Prostate gland (tissue), 2 donors: ENCODE measurements around the gene TM7SF3. TPM values are rescaled to one million over a fixed set of nuclear protein-coding genes. Genes with fewer than 3 reads are reported as not detected.

ENCODE experiments used
- DNase-seq: peaks from one replicate; pipeline ENCODE4 v3.0.0-alpha.2; 2019; ENCODE audit warnings: low spot score
- H3K27ac ChIP-seq, 2 donors: fragments of 200-600 bp; sonication (generic); 2 replicates each; pipeline ENCODE4 v1.5.1; 2017 to 2019
- H3K27me3 ChIP-seq: fragments of 200-600 bp; sonication (generic); replicated peaks from 2 replicates; pipeline ENCODE4 v1.5.1; 2019; ENCODE audit not compliant: insufficient read depth
- H3K36me3 ChIP-seq, 2 donors: fragments of 200-600 bp; sonication (generic); 1 replicate in 1 of 2; 2 replicates in 1 of 2; pipeline versions ENCODE4 v1.5.1 to v1.8.1; 2017 to 2019
- H3K4me1 ChIP-seq: fragments of 200-600 bp; sonication (generic); replicated peaks from 2 replicates; pipeline ENCODE4 v1.5.1; 2019
- H3K4me3 ChIP-seq, 2 donors: fragments of 200-600 bp; sonication (generic); 2 replicates each; pipeline ENCODE4 v1.5.1; 2017 to 2019
- H3K9me3 ChIP-seq: fragments of 200-600 bp; sonication (generic); 2 replicates; pipeline ENCODE4 v1.5.1; 2017
- CTCF ChIP-seq, 4 experiments: fragments of 200-600 bp in 2 of 4; fragments of 450-650 bp in 2 of 4; sonication (generic) in 2 of 4; IDR thresholded peaks; 1 replicate in 3 of 4; 2 replicates in 1 of 4; pipeline ENCODE4 v1.5.1; 2016 to 2019; ENCODE audit warnings: antibody characterized with exemption in 4 of 4, mild to moderate bottlenecking in 2 of 4, moderate library complexity in 2 of 4
- POLR2A ChIP-seq: fragments of 450-650 bp; IDR thresholded peaks from one replicate; pipeline ENCODE4 v1.6.1; 2016; ENCODE audit warnings: antibody characterized with exemption, mild to moderate bottlenecking
- POLR2AphosphoS5 ChIP-seq: sonication (generic); formaldehyde crosslinking; IDR thresholded peaks from one replicate; pipeline ENCODE4 v1.6.1; 2017; ENCODE audit warnings: antibody characterized with exemption
- WGBS: methylation state at CpG from one replicate; pipeline ENCODE4 v1.1.5; 2018; 5-methylcytosine and 5-hydroxymethylcytosine counted together
- intact Hi-C: fragments of 100-400 bp; cut with DNase I; formaldehyde crosslinking; loops from one replicate; pipeline ENCODE4 v1.14.2; 2022
- total RNA-seq, 2 donors: library from RNA; depleted of rRNA; stranded (reverse); fragments of >200 nt; gene quantifications; one replicate each; pipeline ENCODE4 v1.1.0, GENCODE V29; 2016

The TM7SF3 gene
- total RNA-seq, 2 donors from 2014 or later = 94.5 to 132 TPM

DNA sequence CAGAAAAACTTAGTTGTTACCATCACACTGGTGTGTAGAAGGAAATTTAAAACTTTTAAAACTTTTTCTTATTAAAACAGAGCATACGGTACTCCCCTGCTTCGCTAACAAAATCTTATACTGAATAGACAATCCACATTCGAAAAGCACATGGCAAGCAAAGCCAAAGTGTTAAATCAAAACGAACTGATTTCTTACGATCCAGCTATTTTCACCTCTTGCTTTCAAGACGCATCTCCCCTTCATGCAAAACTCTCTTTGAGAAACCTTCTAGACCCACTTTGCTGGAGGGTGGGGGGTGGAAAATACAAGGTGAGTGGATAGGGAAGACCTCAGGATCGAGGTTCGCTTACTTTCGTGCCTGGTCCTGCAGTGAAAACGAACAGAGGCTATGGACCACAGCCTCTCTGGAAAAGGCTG lies 76.7 kb downstream of the TM7SF3 start:
- Histone ChIP-seq H3K36me3 (no peaks in the 10 kb centered on the region), H3K9me3 (no peaks in the 10 kb centered on the region), H3K27ac (peak overlapping the region; percentile 95 to 98), H3K4me3 (peak overlapping the region; percentile 79 to 90), H3K4me1 (no peaks in the 10 kb centered on the region), H3K27me3 (no peaks in the 10 kb centered on the region)
- no peak for DNase-seq
- TF ChIP-seq POLR2AphosphoS5 = no peak
- intact Hi-C loops = loop anchor here (5.0 kb wide), 1 partner anchor 310 kb away; no protein-coding TSS in a partner anchor
- WGBS = under 1% methylated on average over 10 of the region's 10 CpGs

DNA sequence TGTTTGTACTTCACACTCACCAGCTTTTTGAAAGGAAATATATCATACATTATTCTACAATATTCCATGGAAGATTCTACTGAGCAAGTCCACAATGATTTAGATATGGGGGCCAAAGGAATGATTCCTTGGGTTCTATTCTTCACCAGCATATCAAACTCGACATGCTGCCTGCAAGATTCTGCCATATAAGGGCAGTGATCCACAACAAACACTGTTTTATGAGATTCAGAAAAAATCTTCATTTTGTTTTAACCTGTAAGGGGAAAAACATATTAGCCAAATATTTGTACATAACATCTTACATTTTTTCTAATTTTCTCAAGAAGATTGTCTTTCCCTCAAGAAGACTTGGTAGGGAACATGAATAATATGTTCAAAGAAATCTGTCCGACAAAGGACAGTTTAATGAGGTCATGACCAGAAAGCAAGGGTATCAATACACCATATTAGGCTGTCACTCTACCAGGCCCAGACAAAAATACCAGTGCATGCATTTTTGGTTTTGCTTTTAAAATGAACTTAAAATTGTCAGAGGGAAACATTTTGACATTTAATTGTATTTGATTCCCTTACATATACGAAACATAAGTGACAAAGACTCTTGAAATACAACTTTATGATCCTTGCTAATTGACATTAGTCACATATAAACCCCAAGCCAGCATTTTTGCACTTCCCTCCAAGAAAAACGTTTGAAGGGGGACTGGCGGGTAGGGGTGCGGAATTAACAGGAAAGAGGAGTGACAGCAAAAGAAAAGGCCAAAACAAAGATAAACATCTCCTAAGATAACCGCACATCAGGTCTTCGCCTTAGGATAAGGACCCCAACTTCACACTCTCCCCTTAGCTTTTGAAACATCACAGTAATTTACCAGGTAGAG lies 77.4 kb downstream of the TM7SF3 start:
- WGBS = 6% methylated on average over 8 of the region's 8 CpGs
- no peak for TF ChIP-seq POLR2AphosphoS5
- no peaks in the 10 kb centered on the region for H3K4me1 ChIP-seq
- H3K36me3 ChIP-seq = no peaks in the 10 kb centered on the region
- intact Hi-C loops = loop anchor here (5.0 kb wide), 1 partner anchor 310 kb away; no protein-coding TSS in a partner anchor
- no peaks in the 10 kb centered on the region for H3K27me3 ChIP-seq
- H3K27ac ChIP-seq = peak overlapping the region; percentile 95 to 98
- no peaks in the 10 kb centered on the region for H3K9me3 ChIP-seq
- no peak for DNase-seq
- peak overlapping the region; percentile 79 to 90 for H3K4me3 ChIP-seq

DNA sequence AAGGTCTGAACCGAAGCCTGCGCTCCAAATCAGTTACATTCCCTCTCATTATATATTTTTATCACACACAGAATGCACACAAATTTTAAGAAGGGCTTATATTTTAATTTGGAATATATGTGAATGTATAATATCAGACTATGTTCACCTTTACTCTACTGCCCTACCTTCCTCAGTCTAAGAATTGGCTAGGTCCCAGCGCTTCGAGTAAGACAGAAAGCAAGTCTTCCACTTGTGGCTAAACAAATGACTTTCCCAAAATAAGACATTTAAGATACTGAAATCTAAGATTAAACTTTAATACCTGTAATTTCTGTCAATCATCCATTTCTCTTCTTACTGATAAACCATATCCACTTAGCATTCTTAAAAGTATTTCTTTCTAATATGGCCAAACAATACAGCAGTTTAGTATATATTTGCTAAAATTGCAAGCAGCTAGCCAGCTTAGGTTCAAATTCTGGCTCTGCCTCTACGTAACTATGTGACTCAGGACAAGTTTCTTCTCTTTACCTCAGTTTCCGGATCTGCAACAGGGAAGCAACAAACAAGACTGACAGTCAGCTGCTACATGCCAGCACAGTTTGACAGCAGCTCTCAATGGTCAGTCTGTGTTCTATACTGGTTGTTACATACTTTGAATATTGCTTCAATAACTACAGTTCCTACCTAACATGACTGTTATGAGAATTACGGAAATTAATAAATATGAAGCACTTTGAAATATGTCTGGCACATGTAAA lies 78.4 kb downstream of the TM7SF3 start:
- WGBS = 80% methylated on average over 7 of the region's 7 CpGs
- Histone ChIP-seq H3K9me3 (no peaks in the 10 kb centered on the region), H3K36me3 (no peaks in the 10 kb centered on the region), H3K27ac (no peak overlapping the region), H3K27me3 (no peaks in the 10 kb centered on the region), H3K4me1 (no peaks in the 10 kb centered on the region), H3K4me3 (no peak overlapping the region)
- no peak for DNase-seq
- TF ChIP-seq CTCF (IDR thresholded peaks at IDR 0.05) = no peak
- no peak for TF ChIP-seq POLR2AphosphoS5
- TF ChIP-seq POLR2A = no peak
- intact Hi-C loops = loop anchor here (5.0 kb wide), 1 partner anchor 311 kb away; no protein-coding TSS in a partner anchor

DNA sequence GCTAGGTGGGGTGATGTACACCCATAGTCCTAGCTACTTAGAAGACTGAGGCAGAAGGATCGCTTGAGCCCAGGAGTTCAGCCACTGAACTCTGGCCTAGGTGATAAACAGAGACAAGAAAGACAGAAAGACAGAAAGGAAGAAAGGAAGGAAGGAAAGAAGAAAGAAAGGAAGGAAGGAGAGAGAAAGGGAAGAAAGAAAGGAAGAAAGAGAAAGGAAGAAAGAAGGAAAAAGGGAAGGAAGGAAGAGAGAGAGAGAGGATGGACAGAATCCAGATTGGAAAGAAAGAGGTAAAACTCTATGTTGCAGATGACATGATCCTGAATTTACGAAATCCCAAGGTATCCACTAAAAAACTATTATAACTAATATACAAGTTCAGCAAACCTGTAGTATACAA lies 84.6 kb downstream of the TM7SF3 start:
- Histone ChIP-seq H3K9me3 (no peaks in the 10 kb centered on the region), H3K27ac (no peak overlapping the region), H3K4me3 (no peak overlapping the region), H3K27me3 (peaks cover 2% of the 10 kb centered on the region), H3K4me1 (no peaks in the 10 kb centered on the region), H3K36me3 (no peaks in the 10 kb centered on the region)
- intact Hi-C loops = no loop called here
- DNase-seq = no peak
- 99% methylated on average over 2 of the region's 2 CpGs for WGBS
- no peak for TF ChIP-seq POLR2A
- no peak for TF ChIP-seq POLR2AphosphoS5
- no peak for TF ChIP-seq CTCF (IDR thresholded peaks at IDR 0.05)

- Histone ChIP-seq H3K4me3 (no peak overlapping the region), H3K9me3 (no peaks in the 10 kb centered on the region), H3K27ac (no peak overlapping the region), H3K4me1 (no peaks in the 10 kb centered on the region), H3K27me3 (peaks cover 2% of the 10 kb centered on the region), H3K36me3 (no peaks in the 10 kb centered on the region)
- DNase-seq = no peak
- WGBS = 92% methylated on average over 5 of the region's 5 CpGs
- intact Hi-C loops = no loop called here
- TF ChIP-seq POLR2A (no peak), POLR2AphosphoS5 (no peak)
These were observed 85.5 kb downstream of the TM7SF3 start for GRCh38 chr12:26928661-26929060.

Other genes starting within 250 kb of the TM7SF3 start
- gene ITPR2, start 181.2 kb downstream of the TM7SF3 start, total RNA-seq = 10 to 100 TPM; 30.0 to 44.4 TPM
- 10 to 100 TPM; 22.1 to 23.5 TPM for gene INTS13, start 76.4 kb downstream of the TM7SF3 start, total RNA-seq
- gene FGFR1OP2, start 75.9 kb downstream of the TM7SF3 start, total RNA-seq = 10 to 100 TPM; 45.0 to 64.4 TPM
- 10 to 100 TPM; 36.2 to 52.0 TPM for gene MED21, start 8.2 kb upstream of the TM7SF3 start, total RNA-seq
- not detected for gene C12orf71, start 68.2 kb upstream of the TM7SF3 start, total RNA-seq
- 10 to 100 TPM; 25.3 to 37.1 TPM for gene STK38L, start 229.9 kb upstream of the TM7SF3 start, total RNA-seq